COLO668 (cell line): ENCODE data around the gene ADAMTSL1.

Experiments used
- DNase-seq: peaks from one replicate; lab custom pipeline; 2025; ENCODE audit not compliant: unreplicated experiment; lab: John Stamatoyannopoulos, UW

The ADAMTSL1 gene

GRCh38 chr9:18759827-18760226, 285.9 kb downstream of the ADAMTSL1 start:
- DNase-seq = peak; percentile 29

DNA sequence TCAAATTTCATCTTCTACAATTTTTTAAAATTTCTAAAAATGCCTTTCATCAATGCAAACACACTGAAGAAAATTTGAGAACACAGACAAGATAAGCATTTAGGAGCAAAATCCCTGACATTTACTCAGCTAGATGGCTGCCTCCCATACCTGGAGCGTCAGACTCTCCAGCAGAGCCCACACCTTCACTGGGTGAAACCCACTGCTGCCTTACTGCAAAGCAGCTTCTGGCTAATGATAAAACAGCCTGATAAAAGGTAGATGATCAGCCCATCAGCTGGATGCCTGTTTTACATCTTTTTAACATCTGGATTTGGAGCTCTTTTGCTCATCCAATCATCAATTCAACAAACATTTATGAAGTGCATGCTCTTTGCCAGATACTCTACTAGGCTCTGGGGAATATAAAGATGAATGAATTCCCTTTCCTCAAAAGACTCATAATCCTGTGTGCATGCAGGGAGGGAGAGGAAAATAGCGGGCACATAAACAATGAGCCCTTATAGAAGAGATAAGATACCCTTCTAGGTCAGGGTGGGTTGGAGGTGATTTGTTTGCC, 287.9 kb downstream of the ADAMTSL1 start:
- DNase-seq = no peak

DNA sequence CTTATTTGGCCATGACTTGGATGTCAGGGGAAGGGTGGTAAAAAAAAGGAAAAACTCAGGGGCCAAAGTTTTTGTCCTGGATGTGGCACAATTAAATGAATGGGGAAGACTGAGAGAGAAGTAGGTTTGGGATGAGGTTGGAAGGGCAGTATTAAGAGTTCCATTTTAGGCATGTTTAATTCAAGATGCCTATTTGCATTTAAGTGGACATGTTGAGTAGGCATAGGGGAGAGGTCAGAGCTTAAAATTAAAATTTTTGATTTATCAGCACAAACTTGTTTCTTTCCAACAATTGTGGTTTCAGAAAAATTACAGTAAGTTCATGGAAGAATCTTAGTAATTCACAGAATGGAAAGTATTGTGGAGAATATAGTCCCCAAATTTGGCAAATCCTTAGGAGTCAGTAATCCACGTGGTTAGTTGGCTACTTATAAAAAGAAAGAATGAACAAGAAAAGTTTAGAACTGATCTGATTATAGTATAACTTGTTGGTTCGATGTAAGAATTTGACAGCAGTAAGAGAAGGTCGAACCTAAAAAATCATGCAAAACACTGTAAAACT, 293.1 kb downstream of the ADAMTSL1 start:
- DNase-seq = no peak

DNA sequence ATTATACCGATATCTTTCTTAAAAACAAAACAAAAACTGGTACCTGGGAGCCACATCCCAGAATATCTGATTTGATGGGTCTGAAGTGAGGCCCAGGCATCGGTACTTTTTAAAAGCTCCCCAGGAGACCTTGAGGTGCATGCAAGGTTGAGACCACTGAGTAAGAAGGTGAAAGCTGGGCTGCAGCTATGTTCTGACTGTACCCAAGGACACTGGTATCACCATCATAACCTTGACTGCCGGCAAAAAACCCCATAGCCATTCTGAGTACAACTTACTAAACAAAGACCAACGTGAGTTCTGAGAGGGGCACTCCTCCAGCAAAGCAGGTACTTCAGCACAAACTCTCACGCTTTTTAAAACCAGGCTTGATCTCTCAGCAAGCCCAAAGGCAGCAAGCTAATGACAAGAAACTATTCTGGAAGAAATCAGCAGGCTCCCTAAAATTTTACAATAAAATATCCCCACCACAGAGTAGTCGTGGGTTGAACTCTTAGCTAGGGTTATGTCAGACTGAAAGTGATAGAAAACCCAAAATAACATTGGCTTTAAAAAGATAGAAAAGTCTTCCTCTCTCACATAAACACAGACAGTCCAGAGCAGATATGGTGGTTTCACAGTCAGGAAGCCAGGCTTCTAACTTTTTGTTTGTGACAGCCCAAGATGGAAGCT, 295.1 kb downstream of the ADAMTSL1 start:
- DNase-seq = no peak

DNA sequence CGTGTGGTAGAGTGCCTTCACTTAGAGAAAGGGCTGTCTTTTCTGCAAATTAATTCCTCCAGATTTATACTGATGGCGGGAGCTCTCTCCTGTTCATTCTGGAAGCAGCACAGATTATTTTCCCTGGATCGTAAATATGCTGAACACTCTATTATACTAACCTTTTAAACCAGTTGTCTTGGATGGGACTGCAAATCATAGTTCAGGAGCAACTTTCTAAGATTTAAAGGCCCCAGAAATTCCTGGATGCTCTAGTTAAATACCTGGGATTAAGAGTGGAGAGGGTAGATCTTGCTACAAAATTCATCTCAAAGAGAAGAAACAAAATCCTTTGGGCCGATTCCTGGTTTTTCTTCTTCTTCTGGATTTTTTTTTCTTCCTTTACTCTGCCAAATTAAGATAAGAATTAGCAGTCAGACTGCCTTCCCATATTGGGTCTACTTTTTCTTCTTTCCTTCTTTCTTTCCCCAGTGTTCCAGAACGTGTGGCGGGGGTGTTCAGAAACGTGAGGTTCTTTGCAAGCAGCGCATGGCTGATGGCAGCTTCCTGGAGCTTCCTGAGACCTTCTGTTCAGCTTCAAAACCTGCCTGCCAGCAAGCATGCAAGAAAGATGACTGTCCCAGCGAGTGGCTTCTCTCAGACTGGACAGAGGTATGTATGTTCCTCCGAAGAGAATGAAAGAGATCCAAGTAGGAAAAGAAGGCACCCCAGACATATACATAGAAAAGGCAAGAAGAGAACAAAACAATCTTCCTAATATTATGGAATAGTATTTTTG, 296.4 kb downstream of the ADAMTSL1 start:
- no peak for DNase-seq

- no peak for DNase-seq
Observed at GRCh38 chr9:18771011-18771410, 297.1 kb downstream of the ADAMTSL1 start.

DNA sequence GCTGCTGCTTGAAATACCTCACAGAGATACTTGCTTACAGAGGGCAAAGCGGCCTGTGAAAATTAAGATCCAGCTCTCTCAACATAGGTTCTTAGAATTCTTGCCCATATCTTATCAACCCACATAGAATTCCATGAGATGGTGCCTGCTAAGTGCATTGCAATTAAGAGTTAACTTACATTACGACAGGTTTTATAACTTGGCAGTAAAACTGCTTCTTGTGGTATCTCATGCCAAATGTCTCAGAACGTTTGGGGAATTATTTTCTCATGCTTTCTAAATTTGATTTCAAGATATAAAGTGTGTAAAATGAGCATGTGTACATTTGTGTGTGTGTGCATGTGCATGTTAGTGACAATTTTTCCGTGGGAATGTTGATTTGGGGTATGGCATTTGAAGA, 297.8 kb downstream of the ADAMTSL1 start:
- no peak for DNase-seq

- DNase-seq = no peak
Observed at GRCh38 chr9:18775241-18775640, 301.3 kb downstream of the ADAMTSL1 start.

GRCh38 chr9:18775930-18776329, 302.0 kb downstream of the ADAMTSL1 start:
- no peak for DNase-seq

GRCh38 chr9:18776836-18777820, 303.2 kb downstream of the ADAMTSL1 start:
- DNase-seq = no peak

GRCh38 chr9:18778147-18778546, 304.2 kb downstream of the ADAMTSL1 start:
- DNase-seq = no peak

- DNase-seq = no peak
Observed at GRCh38 chr9:18778846-18779245, 304.9 kb downstream of the ADAMTSL1 start.

DNA sequence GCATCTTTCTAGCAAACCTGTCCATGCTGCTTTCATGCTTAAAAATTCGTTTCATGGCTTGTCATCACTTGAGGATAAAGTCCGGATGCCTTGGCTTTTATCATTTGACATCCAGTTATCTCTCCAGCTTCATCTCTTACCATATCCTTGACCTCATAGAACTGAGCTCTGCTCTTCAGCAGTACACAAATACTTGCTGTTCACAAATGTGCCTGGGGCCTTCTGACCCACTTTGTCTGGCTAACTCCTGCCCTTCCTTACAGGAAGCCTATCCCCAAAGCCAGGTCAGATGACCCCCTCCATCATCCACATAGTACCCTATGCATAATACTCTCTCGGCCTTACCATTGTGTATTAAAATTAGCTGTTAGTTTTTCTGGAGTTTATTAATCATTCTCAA, 310.0 kb downstream of the ADAMTSL1 start:
- DNase-seq = no peak

DNA sequence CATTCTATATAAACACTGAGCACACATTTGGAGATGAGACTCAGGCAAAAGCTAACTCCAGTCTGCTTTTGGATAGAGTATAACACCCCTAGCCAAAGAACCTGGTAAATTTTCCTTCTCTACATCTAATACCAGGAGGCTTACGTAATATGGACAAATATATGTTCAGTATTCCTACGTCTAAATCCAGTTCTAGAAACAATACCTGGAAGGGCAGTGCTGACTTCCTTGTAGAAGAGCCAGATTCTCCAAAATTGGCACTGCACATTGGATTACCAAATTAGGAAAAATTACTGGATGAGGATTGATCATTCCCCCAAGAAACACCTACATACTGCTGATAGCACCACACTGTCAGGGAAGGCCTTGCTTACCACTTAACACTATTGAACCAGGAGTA, 311.7 kb downstream of the ADAMTSL1 start:
- DNase-seq = no peak

- no peak for DNase-seq
Observed at GRCh38 chr9:18786196-18786595, 312.2 kb downstream of the ADAMTSL1 start.

- DNase-seq = no peak
Observed at GRCh38 chr9:18786911-18787650, 313.1 kb downstream of the ADAMTSL1 start.

GRCh38 chr9:18788256-18788655, 314.3 kb downstream of the ADAMTSL1 start:
- no peak for DNase-seq

GRCh38 chr9:18791074-18791473, 317.1 kb downstream of the ADAMTSL1 start:
- peak; percentile 16 for DNase-seq

- no peak for DNase-seq
Observed at GRCh38 chr9:18793122-18793521, 319.2 kb downstream of the ADAMTSL1 start.
